Measurements from ENCODE around the gene SERPING1. TPM values are rescaled to one million over a fixed set of nuclear protein-coding genes. Genes with fewer than 3 reads are reported as not detected.

SERPING1 gene
- total and polyA plus RNA-seq, 2 donors (not counting 3 experiments of a cell fraction or from before 2014, with no cell fraction given): 0.30 TPM; not detected in 1

GRCh38 chr11:57551941-57552340 lies 45.5 kb upstream of the SERPING1 start:
- no peak overlapping the region for H3K27ac ChIP-seq (ENCODE audit: insufficient read depth, low read depth, low read length)
- no peak overlapping the region for H3K4me3 ChIP-seq (replicated peaks in 1 of 3; ENCODE audit: insufficient read depth in 1 of 3, low read depth in 1 of 3, low read length in 3 of 3)
- no peaks in the 10 kb centered on the region for H3K79me2 ChIP-seq (ENCODE audit: control insufficient read depth, insufficient read depth, low read length)
- no peaks in the 10 kb centered on the region for H4K20me1 ChIP-seq (replicated peaks; ENCODE audit: control insufficient read depth, extremely low read depth, insufficient read depth, low read length)
- peaks cover 0 to 5% of the 10 kb centered on the region in 2 experiments for H3K36me3 ChIP-seq (ENCODE audit: control insufficient read depth in 2 of 2, extremely low read depth in 1 of 2, insufficient read depth in 2 of 2, low read length in 2 of 2)
- H3K27me3 ChIP-seq (ENCODE audit: control insufficient read depth in 2 of 2, insufficient read depth in 2 of 2, low read length in 2 of 2): no peaks in the 10 kb centered on the region
- ChIA-PET CTCF (interaction anchor here (1.3 kb wide), 1 partner anchor 16 kb away, joined by 3 read pairs; no protein-coding TSS in a partner anchor), POLR2A (no interaction called here)
- intact Hi-C loops (cut with micrococcal nuclease) (no loop called here), dilution Hi-C loops (cut with MboI; ENCODE audit: extremely low pct_ligation_motif_present, low sequenced_read_pairs) (no loop called here)
- BruUV-seq (replicated peaks): no TSS peak
- no peaks in the 10 kb centered on the region for H3K9me1 ChIP-seq (replicated peaks; ENCODE audit: control insufficient read depth, extremely low read depth, insufficient read depth, low read length)
- FAIRE-seq: no peak
- DNase-seq (ENCODE audit: low read depth, low spot score): no peak
- no peak overlapping the region for H2AFZ ChIP-seq (ENCODE audit: low read depth, low read length)
- no peak overlapping the region for H3K9ac ChIP-seq (replicated peaks; ENCODE audit: extremely low read depth, insufficient read depth, low read length)
- no peaks in the 10 kb centered on the region for H3K4me1 ChIP-seq (ENCODE audit: control insufficient read depth, extremely low read depth, insufficient read depth, low read length)
- TF ChIP-seq FOS (IDR thresholded peaks at IDR 0.05; ENCODE audit: borderline replicate concordance, insufficient read depth, low read length) (no peak), GATA2 (IDR thresholded peaks at IDR 0.05; ENCODE audit: insufficient read depth, insufficient read length, low read depth, low read length) (no peak), EZH2 (IDR thresholded peaks at IDR 0.05; ENCODE audit: borderline replicate concordance, low read depth, low read length, severe bottlenecking) (no peak), JUN (IDR thresholded peaks at IDR 0.05; ENCODE audit: borderline replicate concordance, insufficient read depth, insufficient read length, low read depth) (no peak)
- H3K4me2 ChIP-seq (ENCODE audit: insufficient read depth, low read length): no peak overlapping the region
- H3K9me3 ChIP-seq (replicated peaks; ENCODE audit: control insufficient read depth, insufficient read depth, low read length): no peaks in the 10 kb centered on the region

- FAIRE-seq: no peak
- CTCF ChIA-PET: no interaction called here
- no peaks in the 10 kb centered on the region for H3K9me3 ChIP-seq (replicated peaks; ENCODE audit: control insufficient read depth, insufficient read depth, low read length)
Measured at GRCh38 chr11:57552479-57552878, 45.0 kb upstream of the SERPING1 start.

More at GRCh38 chr11:57552479-57552878, 45.0 kb upstream of the SERPING1 start:
- Histone ChIP-seq H3K27ac (ENCODE audit: insufficient read depth, low read depth, low read length) (no peak overlapping the region), H3K9ac (replicated peaks; ENCODE audit: extremely low read depth, insufficient read depth, low read length) (no peak overlapping the region), H3K4me3 (replicated peaks in 1 of 3; ENCODE audit: insufficient read depth in 1 of 3, low read depth in 1 of 3, low read length in 3 of 3) (no peak overlapping the region), H3K4me2 (ENCODE audit: insufficient read depth, low read length) (no peak overlapping the region), H3K9me1 (replicated peaks; ENCODE audit: control insufficient read depth, extremely low read depth, insufficient read depth, low read length) (no peaks in the 10 kb centered on the region), H3K79me2 (ENCODE audit: control insufficient read depth, insufficient read depth, low read length) (no peaks in the 10 kb centered on the region), H4K20me1 (replicated peaks; ENCODE audit: control insufficient read depth, extremely low read depth, insufficient read depth, low read length) (no peaks in the 10 kb centered on the region), H3K27me3 (ENCODE audit: control insufficient read depth in 2 of 2, insufficient read depth in 2 of 2, low read length in 2 of 2) (no peaks in the 10 kb centered on the region), H3K4me1 (ENCODE audit: control insufficient read depth, extremely low read depth, insufficient read depth, low read length) (no peaks in the 10 kb centered on the region), H3K36me3 (ENCODE audit: control insufficient read depth in 2 of 2, extremely low read depth in 1 of 2, insufficient read depth in 2 of 2, low read length in 2 of 2) (peaks cover 0 to 5% of the 10 kb centered on the region in 2 experiments), H2AFZ (ENCODE audit: low read depth, low read length) (no peak overlapping the region)
- intact Hi-C loops (cut with micrococcal nuclease) (no loop called here), dilution Hi-C loops (cut with MboI; ENCODE audit: extremely low pct_ligation_motif_present, low sequenced_read_pairs) (no loop called here)
- no TSS peak for BruUV-seq (replicated peaks)
- no peak for TF ChIP-seq EZH2 (IDR thresholded peaks at IDR 0.05; ENCODE audit: borderline replicate concordance, low read depth, low read length, severe bottlenecking)
- TF ChIP-seq CTCF (IDR thresholded peaks at IDR 0.05; ENCODE audit: extremely low read depth in 1 of 2, insufficient read depth in 1 of 2, low read depth in 1 of 2, low read length in 2 of 2): no peak
- TF ChIP-seq FOS (IDR thresholded peaks at IDR 0.05; ENCODE audit: borderline replicate concordance, insufficient read depth, low read length): no peak
- TF ChIP-seq GATA2 (IDR thresholded peaks at IDR 0.05; ENCODE audit: insufficient read depth, insufficient read length, low read depth, low read length): no peak
- TF ChIP-seq JUN (IDR thresholded peaks at IDR 0.05; ENCODE audit: borderline replicate concordance, insufficient read depth, insufficient read length, low read depth): no peak
- no peak for TF ChIP-seq POLR2AphosphoS5 (IDR thresholded peaks at IDR 0.05; ENCODE audit: insufficient read depth, low read depth, low read length)
- no peak for TF ChIP-seq POLR2A (IDR thresholded peaks at IDR 0.05; ENCODE audit: low read depth, low read length)
- no peak for TF ChIP-seq MAX (IDR thresholded peaks at IDR 0.05; ENCODE audit: insufficient read depth, insufficient read length)
- POLR2A ChIA-PET: no interaction called here
- no peak for DNase-seq (ENCODE audit: low read depth, low spot score)

All from endothelial cell of umbilical vein (primary cell).